Adrenal gland (tissue), 12 donors: ENCODE data around the gene PSAP. TPM values are rescaled to one million over a fixed set of nuclear protein-coding genes. Genes with fewer than 3 reads are reported as not detected.
A peak's percentile ranks its signal among the peaks of the same experiment; 100 is the strongest.

Experiments
- DNase-seq, 7 donors: peaks; one replicate each; pipeline ENCODE4 v3.0.0-alpha.2; 2019 to 2020
- H3K27ac ChIP-seq, 5 donors: fragments of 200-600 bp; sonication (generic) in 4 of 5; 1 replicate in 3 of 5; 2 replicates in 2 of 5; pipeline versions ENCODE4 v1.5.1 to v1.8.0; 2016 to 2020; ENCODE audit warnings: mild to moderate bottlenecking in 1 of 5
- H3K27me3 ChIP-seq: fragments of 200-600 bp; 2 replicates; pipeline ENCODE4 v1.8.0; 2021
- H3K36me3 ChIP-seq, 2 donors: fragments of 200-600 bp; replicated peaks in 1 of 2; 1 replicate in 1 of 2; 2 replicates in 1 of 2; pipeline versions ENCODE4 v1.5.1 to v1.8.0; 2018 to 2022
- H3K4me1 ChIP-seq, 2 donors: fragments of 200-600 bp; replicated peaks in 1 of 2; 1 replicate in 1 of 2; 2 replicates in 1 of 2; pipeline versions ENCODE4 v1.5.1 to v1.8.0; 2018 to 2021
- H3K4me3 ChIP-seq, 4 donors: fragments of 200-600 bp; sonication (generic) in 3 of 4; one replicate each; pipeline ENCODE4 v1.5.1; 2016 to 2018
- H3K9me3 ChIP-seq, 3 donors: fragments of 200-600 bp; sonication (generic) in 1 of 3; replicated peaks in 1 of 3; 1 replicate in 2 of 3; 2 replicates in 1 of 3; pipeline versions ENCODE4 v1.5.1 to v1.8.0; 2016 to 2021
- POLR2A ChIP-seq, 2 donors: fragments of 450-650 bp; IDR thresholded peaks; one replicate each; pipeline ENCODE4 v1.6.1; 2017; ENCODE audit warnings: antibody characterized with exemption in 2 of 2, mild to moderate bottlenecking in 2 of 2, moderate library complexity in 1 of 2
- WGBS, 4 donors: extraction: QIAGEN DNeasy Blood & Tissue Kit in 2 of 4; methylation state at CpG; one replicate each; pipeline versions ENCODE4 v1.1.5 to v1.1.7; 2013 to 2017; 5-methylcytosine and 5-hydroxymethylcytosine counted together
- intact Hi-C, 2 donors: fragments of 100-400 bp; cut with DNase I; formaldehyde crosslinking; loops; one replicate each; pipeline versions ENCODE4 v1.14.1 to v1.15.0; 2022 to 2023
- polyA plus RNA-seq, 3 donors: library from polyadenylated mRNA; stranded (reverse); fragments of 200-250 nt in 2 of 3; fragments of 350-450 nt in 1 of 3; fragmentation: Illumina TruSeq in 1 of 3; extraction: RNeasy Lipid Tissue Mini Kit (QIAGEN cat#74804) in 1 of 3; gene quantifications; one replicate each; pipeline ENCODE4 v1.2.3, GENCODE V29; 2013 to 2014
- total RNA-seq, 9 donors: library from RNA; depleted of rRNA in 4 of 9; stranded (reverse); fragments of >200 nt in 4 of 9; fragments of 120-200 nt in 1 of 9; fragmentation: NEBNext Ultra II Directional in 1 of 9; extraction: Animal tissue kit (Norgen Biotek cat#: 25700) in 1 of 9; gene quantifications; one replicate each; pipeline versions ENCODE4 v1.1.0 to v1.2.4, GENCODE V29; 2013 to 2023
- TF ChIP-seq, protein P1 (sequence below), 6 experiments: fragments of 450-650 bp in 4 of 6; fragments of 200-600 bp in 2 of 6; sonication (generic) in 1 of 6; IDR thresholded peaks; 1 replicate in 5 of 6; 2 replicates in 1 of 6; pipeline versions ENCODE4 v1.5.1 to v1.8.0; 2016 to 2021; ENCODE audit warnings: antibody characterized with exemption in 6 of 6, mild to moderate bottlenecking in 2 of 6, moderate library complexity in 1 of 6
- donor health status: healthy with polysubstance abuse.
- donor health status: Bipolar disorder and iron deficiency.
- donor health status: DM: yes; HTN: yes; CAD: no.
- donor health status: DM: no; HTN: no; CAD: no.
- donor health status: DM: no; HTN: no; CAD: no.
- donor health status: DM: yes; HTN: yes; CAD: no.

The PSAP gene
- total and polyA plus RNA-seq, 12 donors: 623 to 3,452 (median 2,140) TPM

- H3K4me1 ChIP-seq: peaks cover 15 to 16% of the 10 kb centered on the region in 2 donors
- TF ChIP-seq POLR2A (IDR thresholded peaks at IDR 0.05): no peak
- TF ChIP-seq, protein P1, sequence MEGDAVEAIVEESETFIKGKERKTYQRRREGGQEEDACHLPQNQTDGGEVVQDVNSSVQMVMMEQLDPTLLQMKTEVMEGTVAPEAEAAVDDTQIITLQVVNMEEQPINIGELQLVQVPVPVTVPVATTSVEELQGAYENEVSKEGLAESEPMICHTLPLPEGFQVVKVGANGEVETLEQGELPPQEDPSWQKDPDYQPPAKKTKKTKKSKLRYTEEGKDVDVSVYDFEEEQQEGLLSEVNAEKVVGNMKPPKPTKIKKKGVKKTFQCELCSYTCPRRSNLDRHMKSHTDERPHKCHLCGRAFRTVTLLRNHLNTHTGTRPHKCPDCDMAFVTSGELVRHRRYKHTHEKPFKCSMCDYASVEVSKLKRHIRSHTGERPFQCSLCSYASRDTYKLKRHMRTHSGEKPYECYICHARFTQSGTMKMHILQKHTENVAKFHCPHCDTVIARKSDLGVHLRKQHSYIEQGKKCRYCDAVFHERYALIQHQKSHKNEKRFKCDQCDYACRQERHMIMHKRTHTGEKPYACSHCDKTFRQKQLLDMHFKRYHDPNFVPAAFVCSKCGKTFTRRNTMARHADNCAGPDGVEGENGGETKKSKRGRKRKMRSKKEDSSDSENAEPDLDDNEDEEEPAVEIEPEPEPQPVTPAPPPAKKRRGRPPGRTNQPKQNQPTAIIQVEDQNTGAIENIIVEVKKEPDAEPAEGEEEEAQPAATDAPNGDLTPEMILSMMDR (IDR thresholded peaks at IDR 0.05): no peak
- DNase-seq: no peak
- no peak overlapping the region for H3K4me3 ChIP-seq
- no peaks in the 10 kb centered on the region for H3K27me3 ChIP-seq
- H3K36me3 ChIP-seq: no peaks in the 10 kb centered on the region
- no peaks in the 10 kb centered on the region for H3K9me3 ChIP-seq
- peak overlapping the region in 1 of 5 donors; percentile 95 for H3K27ac ChIP-seq
- intact Hi-C loops: loop anchor here in 1 of 2 donors (10.0 kb wide), 1 partner anchor 153 kb away; no protein-coding TSS in a partner anchor
- 86 to 98% (median 86%) methylated on average over 6 to 7 of the region's 7 CpGs for WGBS, 4 donors
These were observed 40.4 kb upstream of the PSAP start for GRCh38 chr10:71891437-71891836.

GRCh38 chr10:71889388-71889987 lies 38.4 kb upstream of the PSAP start:
- 37 to 47% (median 41%) methylated on average over 9 of the region's 9 CpGs for WGBS, 4 donors
- Histone ChIP-seq H3K9me3 (no peaks in the 10 kb centered on the region), H3K4me3 (peak overlapping the region in 2 of 4 donors; percentile 41 to 69), H3K4me1 (peaks cover 15 to 16% of the 10 kb centered on the region in 2 donors), H3K27me3 (no peaks in the 10 kb centered on the region), H3K36me3 (no peaks in the 10 kb centered on the region), H3K27ac (peak overlapping the region; percentile 75 to 95 (median 86))
- no peak for TF ChIP-seq POLR2A (IDR thresholded peaks at IDR 0.05)
- TF ChIP-seq, protein P1 (IDR thresholded peaks at IDR 0.05): no peak
- intact Hi-C loops: loop anchor here in 1 of 2 donors (10.0 kb wide), 1 partner anchor 75 kb away; no protein-coding TSS in a partner anchor
- peak in 1 of 7 donors; percentile 35 for DNase-seq

- H3K36me3 ChIP-seq: no peaks in the 10 kb centered on the region
- peak overlapping the region; percentile 41 to 69 (median 56) for H3K4me3 ChIP-seq
- H3K4me1 ChIP-seq: peaks cover 15 to 16% of the 10 kb centered on the region in 2 donors
- H3K27me3 ChIP-seq: no peaks in the 10 kb centered on the region
- H3K27ac ChIP-seq: peak overlapping the region; percentile 75 to 95 (median 86)
- TF ChIP-seq, protein P1 (IDR thresholded peaks at IDR 0.05): no peak
- TF ChIP-seq POLR2A (IDR thresholded peaks at IDR 0.05): peak; percentile 49 to 82
- intact Hi-C loops: loop anchor here in 1 of 2 donors (10.0 kb wide), 1 partner anchor 74 kb away; no protein-coding TSS in a partner anchor
- H3K9me3 ChIP-seq: no peaks in the 10 kb centered on the region
- WGBS, 4 donors: 1 to 2% (median 1%) methylated on average over 17 to 48 of the region's 48 CpGs
- peak; percentile 85 to 92 (median 87) for DNase-seq
These were observed 37.8 kb upstream of the PSAP start for GRCh38 chr10:71888623-71889387.

- peak overlapping the region; percentile 41 to 69 (median 56) for H3K4me3 ChIP-seq
- 20 to 33% (median 27%) methylated on average over 8 of the region's 8 CpGs for WGBS, 4 donors
- H3K36me3 ChIP-seq: no peaks in the 10 kb centered on the region
- intact Hi-C loops: loop anchor here in 1 of 2 donors (10.0 kb wide), 1 partner anchor 73 kb away; no protein-coding TSS in a partner anchor
- H3K27ac ChIP-seq: peak overlapping the region; percentile 75 to 95 (median 86)
- peaks cover 15 to 16% of the 10 kb centered on the region in 2 donors for H3K4me1 ChIP-seq
- no peaks in the 10 kb centered on the region for H3K9me3 ChIP-seq
- DNase-seq: peak in 1 of 7 donors; percentile 42
- H3K27me3 ChIP-seq: no peaks in the 10 kb centered on the region
- TF ChIP-seq POLR2A (IDR thresholded peaks at IDR 0.05): no peak
- TF ChIP-seq, protein P1 (IDR thresholded peaks at IDR 0.05): no peak
These were observed 37.2 kb upstream of the PSAP start for GRCh38 chr10:71888248-71888622.
